ENCODE data around the gene XAB2.

DNA sequence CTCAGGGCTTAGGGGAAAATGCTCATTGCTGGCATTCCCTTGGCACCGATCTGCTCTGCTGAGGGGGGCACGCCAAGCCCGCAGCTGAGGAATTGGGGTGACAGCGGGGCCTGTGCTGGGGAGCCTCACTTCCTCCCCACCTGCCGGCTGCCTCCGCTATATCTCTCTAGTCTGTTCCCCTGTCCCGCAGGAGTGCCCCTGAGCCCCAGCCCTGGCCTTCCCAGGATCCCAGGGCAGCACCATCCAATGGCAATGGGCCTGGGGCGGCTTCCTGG is 17.0 kb upstream of the XAB2 start:
- TF ChIP-seq POLR2A (IDR thresholded peaks at IDR 0.05; ENCODE audit: low read length) (no peak), GATA1 (IDR thresholded peaks at IDR 0.05; ENCODE audit: low read depth, low read length) (no peak)

Data from erythroblast (primary cell).